Natural killer cell (primary cell): ENCODE measurements around the gene CDR2. TPM values are rescaled to one million over a fixed set of nuclear protein-coding genes. Genes with fewer than 3 reads are reported as not detected.

Source experiments
- ATAC-seq, 3 donors: fragments of 150-1000 bp in 2 of 3; fragments of 200-7000 bp in 1 of 3; cut with Tn5 transposase; 1 replicate in 1 of 3; 2 replicates in 2 of 3; pipeline ENCODE4 v1.10.0; 2021; ENCODE audit warnings: mild to moderate bottlenecking in 2 of 3, moderate library complexity in 2 of 3
- DNase-seq, 2 donors: peaks; one replicate each; pipeline versions ENCODE4 v3.0.0 to v3.0.0-alpha.2; 2013 to 2021; ENCODE audit warnings: mixed read lengths in 1 of 2
- H3K27ac ChIP-seq: one replicate; pipeline ENCODE4 v1.5.1; 2013; ENCODE audit warnings: mild to moderate bottlenecking, low read length
- H3K27me3 ChIP-seq: one replicate; pipeline ENCODE4 v1.6.1; 2013; ENCODE audit warnings: low read length; ENCODE audit not compliant: control insufficient read depth, insufficient read depth
- H3K36me3 ChIP-seq: one replicate; pipeline ENCODE4 v1.6.1; 2013; ENCODE audit warnings: low read length; ENCODE audit not compliant: control insufficient read depth, insufficient read depth
- H3K4me1 ChIP-seq: one replicate; pipeline ENCODE4 v1.6.1; 2013; ENCODE audit warnings: low read length; ENCODE audit not compliant: control insufficient read depth, insufficient read depth
- H3K4me3 ChIP-seq: one replicate; pipeline ENCODE4 v1.5.1; 2013; ENCODE audit warnings: low read length
- H3K9me3 ChIP-seq: one replicate; pipeline ENCODE4 v1.6.1; 2013; ENCODE audit warnings: low read length; ENCODE audit not compliant: control insufficient read depth, insufficient read depth
- H3K27ac Mint-ChIP-seq, 2 donors: one replicate each; pipeline ENCODE4 v1.8.0; 2022; ENCODE audit warnings: mild to moderate bottlenecking in 2 of 2, mixed read lengths in 2 of 2, moderate library complexity in 1 of 2
- H3K27me3 Mint-ChIP-seq, 2 donors: one replicate each; pipeline ENCODE4 v1.8.0; 2022; ENCODE audit warnings: low read depth in 2 of 2, mixed read lengths in 2 of 2
- H3K36me3 Mint-ChIP-seq: one replicate; pipeline ENCODE4 v1.8.0; 2022; ENCODE audit warnings: mixed read lengths
- H3K4me1 Mint-ChIP-seq, 2 donors: one replicate each; pipeline ENCODE4 v1.8.0; 2022; ENCODE audit warnings: mixed read lengths in 2 of 2
- H3K4me3 Mint-ChIP-seq: one replicate; pipeline ENCODE4 v1.8.0; 2022; ENCODE audit warnings: mild to moderate bottlenecking, moderate library complexity, mixed read lengths
- H3K9me3 Mint-ChIP-seq, 2 donors: one replicate each; pipeline ENCODE4 v1.8.0; 2022; ENCODE audit warnings: mixed read lengths in 2 of 2
- whole genome bisulfite sequencing: methylation state at CpG from one replicate; pipeline ENCODE4 v1.1.7; 2013; ENCODE audit warnings: missing lambda C conversion rate; ENCODE audit not compliant: insufficient coverage; 5-methylcytosine and 5-hydroxymethylcytosine counted together
- intact Hi-C: fragments of 100-400 bp; cut with micrococcal nuclease; formaldehyde crosslinking; loops from one replicate; pipeline ENCODE4 v1.14.2; 2022
- total RNA-seq, 4 donors: library from RNA; stranded (reverse); fragments of 120-200 nt in 1 of 4; gene quantifications; one replicate each; pipeline versions ENCODE4 v1.2.3 to v1.2.4, GENCODE V29; 2013 to 2022
- TF ChIP-seq, protein P1 (sequence below): fragments of 200-600 bp; IDR thresholded peaks from one replicate; pipeline ENCODE4 v1.8.0; 2022; ENCODE audit warnings: antibody characterized with exemption

The CDR2 gene
- total RNA-seq, 3 donors from 2014 or later (not counting 1 experiment from before 2014, with no cell fraction given) = 11.2 to 24.3 (median 19.4) TPM

DNA sequence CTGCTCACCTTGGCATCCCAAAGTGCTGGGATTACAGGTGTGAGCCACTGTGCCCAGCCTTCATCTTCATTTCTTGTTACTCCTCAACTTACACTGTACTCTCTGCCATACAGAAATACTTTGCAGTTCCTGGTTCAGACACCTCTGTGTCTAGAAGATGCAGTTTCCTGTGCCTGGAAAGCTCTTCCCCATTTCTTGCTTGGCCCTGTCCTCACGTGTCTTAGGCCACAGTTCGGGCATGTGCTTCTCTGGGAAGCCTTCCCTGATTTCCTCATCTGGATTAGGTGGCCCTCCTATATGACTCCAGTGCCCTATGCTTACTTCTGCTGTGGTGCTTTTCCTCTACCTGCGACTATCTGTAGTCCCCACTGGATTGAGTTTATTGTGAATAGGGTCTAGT lies 26.5 kb upstream of the CDR2 start:
- TF ChIP-seq, protein P1, sequence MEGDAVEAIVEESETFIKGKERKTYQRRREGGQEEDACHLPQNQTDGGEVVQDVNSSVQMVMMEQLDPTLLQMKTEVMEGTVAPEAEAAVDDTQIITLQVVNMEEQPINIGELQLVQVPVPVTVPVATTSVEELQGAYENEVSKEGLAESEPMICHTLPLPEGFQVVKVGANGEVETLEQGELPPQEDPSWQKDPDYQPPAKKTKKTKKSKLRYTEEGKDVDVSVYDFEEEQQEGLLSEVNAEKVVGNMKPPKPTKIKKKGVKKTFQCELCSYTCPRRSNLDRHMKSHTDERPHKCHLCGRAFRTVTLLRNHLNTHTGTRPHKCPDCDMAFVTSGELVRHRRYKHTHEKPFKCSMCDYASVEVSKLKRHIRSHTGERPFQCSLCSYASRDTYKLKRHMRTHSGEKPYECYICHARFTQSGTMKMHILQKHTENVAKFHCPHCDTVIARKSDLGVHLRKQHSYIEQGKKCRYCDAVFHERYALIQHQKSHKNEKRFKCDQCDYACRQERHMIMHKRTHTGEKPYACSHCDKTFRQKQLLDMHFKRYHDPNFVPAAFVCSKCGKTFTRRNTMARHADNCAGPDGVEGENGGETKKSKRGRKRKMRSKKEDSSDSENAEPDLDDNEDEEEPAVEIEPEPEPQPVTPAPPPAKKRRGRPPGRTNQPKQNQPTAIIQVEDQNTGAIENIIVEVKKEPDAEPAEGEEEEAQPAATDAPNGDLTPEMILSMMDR = no peak
- DNase-seq (no peak), ATAC-seq (no peak)
- Histone ChIP-seq H3K27ac (no peak overlapping the region), H3K27me3 (no peaks in the 10 kb centered on the region), H3K36me3 (no peaks in the 10 kb centered on the region), H3K4me3 (no peak overlapping the region), H3K4me1 (no peaks in the 10 kb centered on the region), H3K9me3 (no peaks in the 10 kb centered on the region)
- H3K27ac Mint-ChIP-seq = no peak overlapping the region
- H3K36me3 Mint-ChIP-seq = no peaks in the 10 kb centered on the region
- no peaks in the 10 kb centered on the region for H3K4me1 Mint-ChIP-seq
- H3K9me3 Mint-ChIP-seq = no peaks in the 10 kb centered on the region
- no peaks in the 10 kb centered on the region for H3K27me3 Mint-ChIP-seq
- intact Hi-C loops = no loop called here
- H3K4me3 Mint-ChIP-seq = no peak overlapping the region
- 64% methylated on average over 3 of the region's 3 CpGs for WGBS

DNA sequence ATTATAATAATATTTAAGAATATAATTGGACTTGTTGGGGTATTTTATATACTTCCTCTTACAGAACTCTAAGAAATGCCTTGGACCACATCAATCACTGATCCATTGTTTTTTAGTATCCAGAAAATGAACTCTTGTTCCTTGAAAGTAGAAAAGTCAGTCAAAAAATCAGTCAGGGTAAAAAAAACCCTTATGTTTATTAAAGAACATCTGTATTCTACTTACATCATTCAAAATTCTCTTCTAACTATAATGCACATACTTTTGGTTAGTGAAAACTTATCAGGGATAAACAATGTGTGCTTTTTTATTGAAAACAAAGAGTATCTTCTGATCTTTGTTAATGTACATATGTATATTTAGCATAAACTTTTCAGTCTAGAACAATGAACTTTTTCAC lies 23.5 kb upstream of the CDR2 start:
- no peaks in the 10 kb centered on the region for H3K9me3 ChIP-seq
- intact Hi-C loops = no loop called here
- no peaks in the 10 kb centered on the region for H3K4me1 Mint-ChIP-seq
- H3K4me3 Mint-ChIP-seq = no peak overlapping the region
- H3K27me3 Mint-ChIP-seq = no peaks in the 10 kb centered on the region
- no peaks in the 10 kb centered on the region for H3K9me3 Mint-ChIP-seq
- no peaks in the 10 kb centered on the region for H3K36me3 ChIP-seq
- DNase-seq (no peak), ATAC-seq (no peak)
- no peaks in the 10 kb centered on the region for H3K36me3 Mint-ChIP-seq
- TF ChIP-seq, protein P1 = no peak
- H3K4me3 ChIP-seq = no peak overlapping the region
- no peak overlapping the region for H3K27ac ChIP-seq
- H3K4me1 ChIP-seq = no peaks in the 10 kb centered on the region
- H3K27me3 ChIP-seq = no peaks in the 10 kb centered on the region
- H3K27ac Mint-ChIP-seq = no peak overlapping the region

DNA sequence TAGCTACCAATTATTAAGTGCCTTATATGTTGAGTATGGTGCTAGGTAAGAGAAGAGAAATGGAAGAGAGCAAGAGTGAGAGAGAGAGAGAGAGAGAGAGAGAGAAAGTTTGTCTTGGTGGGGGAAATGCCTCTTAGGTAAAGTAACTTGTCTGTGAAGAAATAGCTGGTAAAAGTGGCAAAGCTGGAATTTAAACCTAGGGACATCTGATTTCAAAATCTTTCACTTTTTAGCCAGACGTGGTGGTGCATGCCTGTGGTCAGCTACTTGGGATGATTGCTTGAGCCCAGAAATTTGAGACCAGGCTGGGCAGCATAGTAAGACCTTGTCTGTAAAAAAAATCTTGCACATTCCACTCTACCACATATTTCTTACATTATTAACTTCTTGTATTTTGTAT lies 23.0 kb upstream of the CDR2 start:
- H3K36me3 ChIP-seq = no peaks in the 10 kb centered on the region
- H3K4me3 ChIP-seq = no peak overlapping the region
- TF ChIP-seq, protein P1 = no peak
- intact Hi-C loops = no loop called here
- H3K9me3 ChIP-seq = no peaks in the 10 kb centered on the region
- Mint-ChIP-seq H3K27ac (no peak overlapping the region), H3K4me1 (no peaks in the 10 kb centered on the region), H3K27me3 (no peaks in the 10 kb centered on the region), H3K36me3 (no peaks in the 10 kb centered on the region), H3K9me3 (no peaks in the 10 kb centered on the region), H3K4me3 (no peak overlapping the region)
- WGBS = 69% methylated on average over 1 of the region's 1 CpG
- H3K4me1 ChIP-seq = no peaks in the 10 kb centered on the region
- DNase-seq (no peak), ATAC-seq (no peak)
- no peaks in the 10 kb centered on the region for H3K27me3 ChIP-seq
- no peak overlapping the region for H3K27ac ChIP-seq

DNA sequence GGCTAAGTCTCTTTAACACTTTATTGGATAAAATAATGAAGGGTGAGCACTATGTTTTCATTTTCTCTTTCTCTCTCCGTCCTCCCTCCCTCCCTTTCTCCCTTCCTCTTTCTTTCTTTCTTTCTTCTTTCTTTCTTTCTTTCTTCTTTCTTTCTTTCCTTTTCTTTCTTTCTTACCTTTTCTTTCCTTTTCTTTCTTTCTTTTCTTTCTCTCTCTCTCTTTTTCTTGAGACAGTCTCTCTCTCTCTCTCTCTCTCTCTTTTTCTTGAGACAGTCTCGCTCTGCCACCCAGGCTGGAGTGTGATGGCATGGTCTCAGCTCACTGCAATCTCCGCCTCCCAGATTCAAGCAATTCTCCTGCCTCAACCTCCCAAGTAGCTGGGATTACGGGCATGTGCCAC lies 21.5 kb upstream of the CDR2 start:
- intact Hi-C loops = no loop called here
- H3K4me3 ChIP-seq = no peak overlapping the region
- H3K27me3 ChIP-seq = no peaks in the 10 kb centered on the region
- no peaks in the 10 kb centered on the region for H3K4me1 ChIP-seq
- H3K27me3 Mint-ChIP-seq = no peaks in the 10 kb centered on the region
- ATAC-seq (no peak), DNase-seq (no peak)
- H3K27ac Mint-ChIP-seq = no peak overlapping the region
- no peaks in the 10 kb centered on the region for H3K9me3 Mint-ChIP-seq
- no peaks in the 10 kb centered on the region for H3K9me3 ChIP-seq
- TF ChIP-seq, protein P1 = no peak
- H3K36me3 ChIP-seq = no peaks in the 10 kb centered on the region
- H3K4me1 Mint-ChIP-seq = no peaks in the 10 kb centered on the region
- no peak overlapping the region for H3K4me3 Mint-ChIP-seq
- no peak overlapping the region for H3K27ac ChIP-seq
- 98% methylated on average over 2 of the region's 4 CpGs for WGBS
- no peaks in the 10 kb centered on the region for H3K36me3 Mint-ChIP-seq
